GM13976 (cell line): ENCODE results near the gene CHFR.

Source experiments
- DNase-seq: peaks from one replicate; pipeline ENCODE4 v3.0.0; 2012; ENCODE audit warnings: low spot score
- in situ Hi-C: fragments of 300-500 bp; cut with MboI; formaldehyde crosslinking; loops from one replicate; pipeline ENCODE4 v1.12.0; 2022; ENCODE audit warnings: low sequenced_read_pairs, mixed read lengths, inconsistent platforms; ENCODE audit not compliant: unreplicated experiment
- TF ChIP-seq, protein P1 (sequence below): IDR thresholded peaks from 2 replicates; pipeline ENCODE4 v1.5.1; 2012; ENCODE audit warnings: borderline replicate concordance, mild to moderate bottlenecking; ENCODE audit not compliant: insufficient read depth; ENCODE audit errors: extremely low read depth, missing control alignments, control extremely low read depth

CHFR gene

GRCh38 chr12:132833341-132833740 is 54.1 kb downstream of the CHFR start:
- TF ChIP-seq, protein P1, sequence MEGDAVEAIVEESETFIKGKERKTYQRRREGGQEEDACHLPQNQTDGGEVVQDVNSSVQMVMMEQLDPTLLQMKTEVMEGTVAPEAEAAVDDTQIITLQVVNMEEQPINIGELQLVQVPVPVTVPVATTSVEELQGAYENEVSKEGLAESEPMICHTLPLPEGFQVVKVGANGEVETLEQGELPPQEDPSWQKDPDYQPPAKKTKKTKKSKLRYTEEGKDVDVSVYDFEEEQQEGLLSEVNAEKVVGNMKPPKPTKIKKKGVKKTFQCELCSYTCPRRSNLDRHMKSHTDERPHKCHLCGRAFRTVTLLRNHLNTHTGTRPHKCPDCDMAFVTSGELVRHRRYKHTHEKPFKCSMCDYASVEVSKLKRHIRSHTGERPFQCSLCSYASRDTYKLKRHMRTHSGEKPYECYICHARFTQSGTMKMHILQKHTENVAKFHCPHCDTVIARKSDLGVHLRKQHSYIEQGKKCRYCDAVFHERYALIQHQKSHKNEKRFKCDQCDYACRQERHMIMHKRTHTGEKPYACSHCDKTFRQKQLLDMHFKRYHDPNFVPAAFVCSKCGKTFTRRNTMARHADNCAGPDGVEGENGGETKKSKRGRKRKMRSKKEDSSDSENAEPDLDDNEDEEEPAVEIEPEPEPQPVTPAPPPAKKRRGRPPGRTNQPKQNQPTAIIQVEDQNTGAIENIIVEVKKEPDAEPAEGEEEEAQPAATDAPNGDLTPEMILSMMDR: no peak
- no peak for DNase-seq
- in situ Hi-C loops: no loop called here

GRCh38 chr12:132831771-132832170 is 55.6 kb downstream of the CHFR start:
- no peak for DNase-seq
- TF ChIP-seq, protein P1: no peak
- in situ Hi-C loops: no loop called here

GRCh38 chr12:132828706-132829534 is 58.5 kb downstream of the CHFR start, which contains the start of gene GOLGA3:
GOLGA3 (minus strand) TSS chr12:132828869; CDS start chr12:132822128, 6,741 bp downstream.
- peak; percentile 100 for DNase-seq
- in situ Hi-C loops: no loop called here
- TF ChIP-seq, protein P1: no peak

DNA sequence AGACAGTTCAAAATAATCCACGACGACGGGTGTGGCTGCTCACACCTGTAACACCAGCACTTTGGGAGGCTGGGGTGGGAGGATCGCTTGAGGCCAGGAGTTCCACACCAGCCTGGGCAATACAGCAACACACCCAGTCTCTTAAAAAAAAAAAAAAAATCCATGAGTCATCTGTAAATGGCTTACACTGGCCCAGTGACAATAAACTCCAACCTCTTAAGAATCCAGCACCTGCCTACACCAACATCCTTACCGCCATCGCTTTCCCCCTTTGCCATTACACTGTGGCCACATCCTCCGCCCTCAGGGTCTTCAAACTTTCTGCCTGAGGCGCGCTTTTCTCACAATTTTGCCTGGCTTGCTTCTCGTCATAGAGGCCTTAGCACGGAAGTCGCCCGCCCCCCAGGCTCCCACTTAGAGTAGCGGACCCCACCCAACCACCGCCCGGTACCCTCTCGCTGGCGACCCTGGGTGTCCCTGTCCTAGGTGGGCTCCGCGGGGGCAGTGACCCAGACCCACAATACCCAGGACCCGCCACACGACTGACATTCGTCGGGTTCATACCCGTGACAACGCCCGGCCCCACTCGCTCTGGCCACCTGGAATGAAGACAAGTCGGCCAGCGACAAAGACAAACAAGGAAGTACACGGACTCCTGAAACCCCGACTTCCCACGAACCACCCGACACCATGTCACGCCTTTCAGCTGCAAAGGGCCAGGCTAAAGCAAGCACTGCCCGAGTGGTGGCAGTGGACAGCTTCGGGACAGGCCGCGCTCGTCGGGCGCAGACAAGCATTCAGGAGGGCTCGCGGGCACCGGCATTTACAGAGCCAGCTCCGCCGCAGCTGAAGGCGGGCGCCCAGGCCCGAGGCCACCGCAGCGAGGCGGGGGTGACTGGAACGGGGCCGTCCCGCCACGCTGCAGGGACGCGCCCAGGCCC is 59.4 kb downstream of the CHFR start:
- TF ChIP-seq, protein P1: no peak
- DNase-seq: peak; percentile 70
- in situ Hi-C loops: no loop called here

GRCh38 chr12:132825861-132826260 is 61.5 kb downstream of the CHFR start:
- in situ Hi-C loops: no loop called here
- DNase-seq: no peak
- TF ChIP-seq, protein P1: no peak

DNA sequence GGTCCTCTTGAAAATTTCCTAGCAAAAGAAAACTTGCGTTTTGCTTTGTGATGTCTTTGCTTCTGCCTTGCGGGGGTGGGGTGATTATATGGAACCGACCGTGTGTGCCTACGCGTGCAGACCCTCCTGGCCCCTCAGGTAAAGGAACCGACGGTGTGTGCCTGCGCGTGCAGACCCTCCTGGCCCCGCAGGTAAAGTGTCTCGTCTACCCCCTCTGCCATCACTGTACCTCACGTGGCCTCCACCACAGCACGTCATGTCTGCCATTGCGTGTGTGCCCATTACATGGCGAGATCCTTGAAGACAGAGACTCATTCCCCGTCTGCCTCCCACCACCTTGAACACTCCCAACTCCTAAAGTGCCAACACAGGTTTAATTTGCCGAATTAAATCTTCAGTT is 62.3 kb downstream of the CHFR start:
- TF ChIP-seq, protein P1: no peak
- in situ Hi-C loops: no loop called here
- DNase-seq: no peak
